ENCODE data around the gene CRACR2A. TPM values are rescaled to one million over a fixed set of nuclear protein-coding genes. Genes with fewer than 3 reads are reported as not detected.
A peak's percentile ranks its signal among the peaks of the same experiment; 100 is the strongest.

CRACR2A gene
- total RNA-seq, 2 experiments from 2014 or later = 32.4 to 34.3 TPM

DNA sequence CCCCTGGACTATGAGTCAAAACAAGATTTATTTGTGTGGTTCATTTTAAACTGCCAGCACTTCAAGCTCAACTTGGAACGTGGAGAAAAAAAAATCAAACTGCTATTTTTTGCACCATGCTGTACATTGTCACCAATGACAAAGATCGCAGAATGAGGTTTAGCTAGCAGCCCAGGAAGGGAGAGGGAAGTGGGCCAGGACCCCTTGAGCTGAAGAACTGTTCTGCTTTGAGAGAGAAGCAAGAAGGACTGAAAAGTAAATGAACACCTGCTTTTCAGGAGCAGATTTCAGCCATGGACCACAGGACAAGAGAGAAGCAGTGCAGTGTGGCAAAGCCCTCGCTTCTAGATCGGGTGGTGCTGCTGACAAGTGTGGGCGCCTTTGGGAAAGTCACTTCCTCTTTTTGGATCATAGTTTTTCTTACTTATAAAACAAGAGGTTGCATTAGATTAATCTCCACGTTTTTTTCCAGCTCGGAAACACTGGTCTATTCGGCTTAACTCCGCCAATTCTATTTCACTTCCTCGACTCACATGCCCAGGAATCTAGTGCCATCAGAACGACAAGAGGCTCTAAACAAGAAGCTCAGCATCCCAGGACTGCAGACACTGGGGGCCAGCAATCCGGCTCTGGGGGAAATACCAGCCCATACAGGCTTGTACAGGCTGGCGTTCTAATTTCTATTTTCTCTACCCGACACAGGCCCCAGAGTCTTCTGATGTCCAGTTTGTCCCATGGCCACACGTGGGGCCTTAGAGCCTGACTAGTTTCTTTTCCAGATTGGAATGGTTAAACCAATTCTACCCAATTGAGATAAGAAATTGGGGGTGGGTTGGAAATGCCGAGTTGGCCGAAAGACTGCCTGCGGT, 129.9 kb downstream of the CRACR2A start:
- H3K36me3 Mint-ChIP-seq (ENCODE audit: low read depth) = peaks cover 32% of the 10 kb centered on the region
- CTCF ChIA-PET = interaction anchor here (1.1 to 2.0 kb wide), 2 partner anchors 9 to 323 kb away, joined by 3 to 9 read pairs; no protein-coding TSS in a partner anchor
- POLR2A ChIA-PET = no interaction called here
- H3K9me3 Mint-ChIP-seq = no peaks in the 10 kb centered on the region
- no peak overlapping the region for H3K4me3 Mint-ChIP-seq
- H3K4me1 Mint-ChIP-seq = peaks cover 15% of the 10 kb centered on the region
- DNase-seq = no peak
- no peaks in the 10 kb centered on the region for H3K27me3 Mint-ChIP-seq
- no peak overlapping the region for H3K27ac Mint-ChIP-seq

GRCh38 chr12:3622021-3622821, 130.7 kb downstream of the CRACR2A start:
- Mint-ChIP-seq H3K4me3 (no peak overlapping the region), H3K4me1 (peaks cover 15% of the 10 kb centered on the region), H3K27me3 (no peaks in the 10 kb centered on the region), H3K36me3 (ENCODE audit: low read depth) (peaks cover 28% of the 10 kb centered on the region), H3K27ac (peak overlapping the region; percentile 5), H3K9me3 (no peaks in the 10 kb centered on the region)
- CTCF ChIA-PET = interaction anchor here (1.1 to 2.0 kb wide), 2 partner anchors 10 to 322 kb away, joined by 3 to 9 read pairs; no protein-coding TSS in a partner anchor
- DNase-seq = no peak
- POLR2A ChIA-PET = no interaction called here

DNA sequence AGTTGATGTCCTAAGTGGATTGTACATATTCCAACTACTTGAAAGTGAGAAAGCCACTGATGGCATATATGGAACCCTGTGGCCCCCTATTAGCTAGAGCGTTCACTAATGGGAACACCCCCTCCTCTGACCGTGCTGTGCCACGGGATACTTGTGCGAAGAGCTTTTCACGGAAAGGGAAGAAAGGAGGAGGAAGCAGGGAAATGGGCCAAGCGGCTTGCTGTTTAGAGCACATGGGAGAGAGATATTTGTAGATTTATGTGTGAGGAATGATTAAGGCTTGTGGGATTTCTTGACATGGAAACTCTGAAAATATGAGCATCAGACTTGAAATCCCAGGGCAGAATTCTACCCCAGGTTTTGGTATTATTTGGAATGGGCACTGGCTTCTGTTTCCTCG, 132.1 kb downstream of the CRACR2A start:
- CTCF ChIA-PET = interaction anchor here (0.6 to 1.6 kb wide), 2 partner anchors 321 to 737 kb away, joined by 3 to 4 read pairs; no protein-coding TSS in a partner anchor
- Mint-ChIP-seq H3K9me3 (no peaks in the 10 kb centered on the region), H3K36me3 (ENCODE audit: low read depth) (peaks cover 15% of the 10 kb centered on the region), H3K4me1 (peaks cover 15% of the 10 kb centered on the region), H3K27ac (no peak overlapping the region), H3K27me3 (no peaks in the 10 kb centered on the region), H3K4me3 (no peak overlapping the region)
- POLR2A ChIA-PET = no interaction called here
- no peak for DNase-seq

DNA sequence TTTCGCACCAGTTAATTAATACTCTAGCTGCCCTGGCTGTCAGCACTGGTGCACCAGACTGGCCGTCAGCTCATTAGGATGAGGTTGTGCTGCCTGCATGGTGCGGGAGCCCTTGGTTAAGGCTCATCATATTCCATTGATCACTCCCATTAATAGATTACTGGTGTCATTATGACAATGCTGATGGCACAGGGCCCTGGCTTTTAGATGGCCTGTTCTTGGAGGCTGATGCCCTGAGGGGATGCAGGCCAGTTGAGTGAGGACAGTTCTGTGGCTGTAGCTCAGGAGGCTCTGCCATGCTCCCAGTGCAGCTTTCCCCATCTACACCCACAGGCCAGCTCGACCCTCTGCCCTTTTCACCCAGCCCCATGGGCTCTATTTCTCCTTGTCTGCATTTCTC, 135.3 kb downstream of the CRACR2A start:
- POLR2A ChIA-PET = no interaction called here
- H3K4me3 Mint-ChIP-seq = no peak overlapping the region
- peaks cover 6% of the 10 kb centered on the region for H3K4me1 Mint-ChIP-seq
- H3K27ac Mint-ChIP-seq = no peak overlapping the region
- no peaks in the 10 kb centered on the region for H3K27me3 Mint-ChIP-seq
- no peaks in the 10 kb centered on the region for H3K9me3 Mint-ChIP-seq
- peaks cover 25% of the 10 kb centered on the region for H3K36me3 Mint-ChIP-seq (ENCODE audit: low read depth)
- CTCF ChIA-PET = no interaction called here
- DNase-seq = no peak

DNA sequence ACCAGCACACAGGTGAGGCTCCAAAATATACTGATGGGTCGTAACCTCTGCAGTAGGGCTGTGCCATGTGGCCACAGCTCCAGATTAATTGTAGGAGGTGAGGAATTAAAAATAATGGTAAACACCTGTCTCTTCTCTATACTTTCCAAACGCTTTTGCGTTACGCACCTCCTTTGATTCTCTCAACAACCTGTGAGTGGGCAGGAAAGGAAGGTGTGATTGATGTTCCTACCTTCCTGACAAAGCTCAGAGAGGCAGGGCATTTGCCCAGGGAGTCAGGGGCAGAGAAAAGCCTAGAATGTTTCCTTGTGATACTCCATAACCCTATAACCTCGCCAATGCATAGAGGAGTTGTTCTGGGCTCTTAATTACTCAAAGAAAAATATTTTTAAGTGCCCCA, 137.0 kb downstream of the CRACR2A start:
- Mint-ChIP-seq H3K27ac (no peak overlapping the region), H3K4me3 (no peak overlapping the region), H3K27me3 (no peaks in the 10 kb centered on the region), H3K9me3 (no peaks in the 10 kb centered on the region), H3K4me1 (no peaks in the 10 kb centered on the region), H3K36me3 (ENCODE audit: low read depth) (peaks cover 28% of the 10 kb centered on the region)
- CTCF ChIA-PET = no interaction called here
- POLR2A ChIA-PET = no interaction called here
- DNase-seq = no peak

- H3K9me3 Mint-ChIP-seq = no peaks in the 10 kb centered on the region
- no peak for DNase-seq
- CTCF ChIA-PET = no interaction called here
- no peaks in the 10 kb centered on the region for H3K4me1 Mint-ChIP-seq
- H3K36me3 Mint-ChIP-seq (ENCODE audit: low read depth) = peaks cover 23% of the 10 kb centered on the region
- POLR2A ChIA-PET = no interaction called here
- no peaks in the 10 kb centered on the region for H3K27me3 Mint-ChIP-seq
- H3K27ac Mint-ChIP-seq = no peak overlapping the region
- no peak overlapping the region for H3K4me3 Mint-ChIP-seq
These were observed 138.0 kb downstream of the CRACR2A start for GRCh38 chr12:3614806-3615466.

DNA sequence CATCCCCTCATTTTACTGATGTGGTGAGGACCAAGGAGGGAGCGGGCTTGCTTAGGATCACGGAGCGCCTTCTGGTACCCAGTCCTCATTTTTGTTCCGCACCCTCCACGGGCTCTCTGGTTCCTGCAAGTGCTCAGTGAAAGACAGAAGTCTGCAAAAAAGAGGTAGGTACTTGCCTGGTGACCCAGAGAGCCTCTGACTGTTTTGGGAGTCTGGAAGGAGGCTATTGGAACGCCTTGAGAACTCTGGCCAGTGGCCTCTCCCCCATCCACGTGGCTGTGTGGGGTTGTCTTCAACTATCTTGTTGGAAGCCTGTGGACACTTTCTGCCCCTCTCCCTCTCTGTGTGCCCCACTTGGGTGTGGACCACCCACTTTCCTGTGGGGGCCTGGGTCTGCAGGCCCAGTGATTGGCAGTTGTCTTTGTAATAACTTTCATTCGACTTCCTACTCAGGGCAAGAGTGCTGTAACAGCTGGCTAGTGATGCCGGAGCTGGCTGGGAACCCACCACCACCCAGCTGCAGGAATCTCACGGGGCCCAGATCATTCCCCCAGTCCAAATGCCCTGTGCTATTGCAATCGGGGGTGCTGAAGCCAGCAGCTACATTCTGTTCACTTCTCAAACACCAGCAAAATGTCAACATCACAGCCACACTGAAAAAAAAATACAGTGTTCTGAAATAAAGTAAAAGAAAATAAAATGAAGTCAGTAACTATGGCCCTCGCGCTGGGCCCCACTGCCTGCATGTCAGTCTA, 139.1 kb downstream of the CRACR2A start:
- peaks cover 29% of the 10 kb centered on the region for H3K36me3 Mint-ChIP-seq (ENCODE audit: low read depth)
- no peak overlapping the region for H3K4me3 Mint-ChIP-seq
- H3K4me1 Mint-ChIP-seq = no peaks in the 10 kb centered on the region
- POLR2A ChIA-PET = no interaction called here
- DNase-seq = no peak
- H3K27ac Mint-ChIP-seq = no peak overlapping the region
- CTCF ChIA-PET = no interaction called here
- H3K9me3 Mint-ChIP-seq = no peaks in the 10 kb centered on the region
- H3K27me3 Mint-ChIP-seq = no peaks in the 10 kb centered on the region

GRCh38 chr12:3611860-3612703, 140.8 kb downstream of the CRACR2A start:
- no peaks in the 10 kb centered on the region for H3K27me3 Mint-ChIP-seq
- H3K4me3 Mint-ChIP-seq = no peak overlapping the region

DNA sequence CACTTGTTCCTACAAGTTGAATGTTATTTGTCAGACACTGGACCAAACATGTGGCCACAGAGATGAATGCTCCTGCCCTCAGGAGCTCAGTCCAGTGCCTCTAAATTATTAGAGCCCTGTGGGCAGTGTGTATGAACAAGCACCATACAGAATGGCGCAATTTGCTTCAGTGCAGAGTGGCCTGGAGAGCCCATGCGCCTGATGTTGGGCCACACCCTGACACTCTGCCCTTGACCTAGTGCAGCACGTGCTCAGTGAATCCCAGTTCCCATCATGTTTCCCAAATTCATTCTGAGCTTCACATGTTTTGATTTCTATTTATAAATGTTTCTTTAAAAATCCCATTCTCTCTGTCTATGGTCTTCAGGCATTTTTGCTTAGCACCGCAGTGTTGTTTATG, 145.1 kb downstream of the CRACR2A start:
- Mint-ChIP-seq H3K27ac (no peak overlapping the region), H3K4me3 (no peak overlapping the region), H3K36me3 (ENCODE audit: low read depth) (peaks cover 11% of the 10 kb centered on the region), H3K27me3 (peaks cover 4% of the 10 kb centered on the region), H3K9me3 (no peaks in the 10 kb centered on the region), H3K4me1 (no peaks in the 10 kb centered on the region)
- no peak for DNase-seq
- POLR2A ChIA-PET = no interaction called here
- CTCF ChIA-PET = interaction anchor here (1.8 kb wide), 1 partner anchor 308 kb away, joined by 6 read pairs; no protein-coding TSS in a partner anchor

More at GRCh38 chr12:3611860-3612703, 140.8 kb downstream of the CRACR2A start:
- ChIA-PET POLR2A (no interaction called here), CTCF (interaction anchor here (0.9 kb wide), 1 partner anchor 20 kb away, joined by 4 read pairs; no protein-coding TSS in a partner anchor)
- H3K27ac Mint-ChIP-seq = no peak overlapping the region
- no peaks in the 10 kb centered on the region for H3K9me3 Mint-ChIP-seq
- DNase-seq = no peak
- H3K36me3 Mint-ChIP-seq (ENCODE audit: low read depth) = peaks cover 29% of the 10 kb centered on the region
- no peaks in the 10 kb centered on the region for H3K4me1 Mint-ChIP-seq

- Mint-ChIP-seq H3K27me3 (peaks cover 4% of the 10 kb centered on the region), H3K27ac (no peak overlapping the region), H3K4me3 (no peak overlapping the region), H3K4me1 (no peaks in the 10 kb centered on the region), H3K9me3 (no peaks in the 10 kb centered on the region), H3K36me3 (ENCODE audit: low read depth) (peaks cover 11% of the 10 kb centered on the region)
- ChIA-PET CTCF (no interaction called here), POLR2A (no interaction called here)
- no peak for DNase-seq
These were observed 145.7 kb downstream of the CRACR2A start for GRCh38 chr12:3607039-3607720.

- Mint-ChIP-seq H3K9me3 (no peaks in the 10 kb centered on the region), H3K4me3 (no peak overlapping the region), H3K27ac (no peak overlapping the region), H3K36me3 (ENCODE audit: low read depth) (peaks cover 6% of the 10 kb centered on the region), H3K4me1 (no peaks in the 10 kb centered on the region), H3K27me3 (peaks cover 4% of the 10 kb centered on the region)
- CTCF ChIA-PET = interaction anchor here (0.7 kb wide), 1 partner anchor 306 kb away, joined by 3 read pairs; no protein-coding TSS in a partner anchor
- POLR2A ChIA-PET = no interaction called here
- no peak for DNase-seq
These were observed 146.8 kb downstream of the CRACR2A start for GRCh38 chr12:3606128-3606527.

All from activated CD4-positive, alpha-beta memory T cell treated with anti-CD3 and anti-CD28 coated beads, Interleukin-2, amount 10 ng/mL, durations not matched to agents 7 days and 5 days (primary cell).